SU-DHL-6 (cell line): ENCODE data around the gene BRAT1.

ENCODE experiments used
- CTCF ChIP-seq: fragments of 200-600 bp; sonication (generic); IDR thresholded peaks from one replicate; pipeline ENCODE4 v1.5.1; 2017; ENCODE audit warnings: antibody characterized with exemption, mild to moderate bottlenecking, low read length, moderate library complexity; ENCODE audit not compliant: insufficient read depth, poor library complexity, severe bottlenecking
- EZH2phosphoT487 ChIP-seq: fragments of 200-600 bp; sonication (generic), shearing (Covaris generic); conservative IDR thresholded peaks from 2 replicates; pipeline ENCODE4 v1.6.1; 2018; ENCODE audit warnings: mild to moderate bottlenecking, antibody characterized with exemption, low read length, moderate library complexity, mixed read lengths

- TF ChIP-seq CTCF = no peak
- no peak for TF ChIP-seq EZH2phosphoT487
These were observed 45.7 kb upstream of the BRAT1 start for GRCh38 chr7:2601065-2601464.
